NCI-H69 (cell line): ENCODE data around the gene ATP2A2.
"Not testable (repeated sequence)": the region's sequence is repeated elsewhere in the genome, so short reads cannot be mapped to it uniquely, and the experiment has no call there.

Source experiments
- DNase-seq: peaks from one replicate; lab custom pipeline; 2025; lab: John Stamatoyannopoulos, UW

ATP2A2 gene

DNA sequence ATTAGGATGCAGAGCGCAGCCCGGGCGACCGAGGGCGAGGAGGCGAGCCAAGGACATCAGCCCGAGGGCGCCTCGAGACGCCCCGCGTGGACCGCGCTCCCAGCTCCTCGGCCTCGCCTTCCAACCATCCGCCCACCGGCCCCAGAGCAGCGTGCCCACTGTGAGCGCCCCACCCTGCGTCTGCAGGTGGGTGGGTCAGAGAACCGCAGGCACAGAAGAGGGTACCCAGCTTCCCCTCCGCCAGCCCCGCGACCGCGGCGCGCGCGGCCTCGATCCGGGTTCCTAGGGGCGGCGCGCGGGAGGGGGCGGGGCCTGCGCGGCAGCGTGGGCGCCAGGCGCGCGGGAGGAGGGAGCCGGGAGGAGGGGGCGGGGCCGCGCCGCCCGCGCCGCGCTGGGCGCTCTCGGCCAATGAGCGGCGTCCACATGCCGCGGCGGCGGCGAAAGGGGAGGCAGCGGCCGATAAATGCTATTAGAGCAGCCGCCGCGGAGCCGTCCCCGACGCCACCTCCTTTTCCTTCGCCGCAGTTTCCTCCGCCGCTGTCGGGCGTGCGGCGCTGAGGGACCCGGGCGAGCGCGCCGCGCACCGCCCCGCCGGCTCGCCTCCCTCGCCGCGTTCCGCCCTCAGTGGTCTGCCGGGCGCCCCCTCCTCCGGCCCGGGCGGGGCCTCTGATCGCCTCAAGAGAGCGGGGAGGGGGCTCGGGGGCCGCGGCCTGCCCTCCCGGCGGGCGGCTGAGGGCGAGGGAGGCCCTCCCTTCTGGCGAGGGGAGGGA, at the start of gene ATP2A2:
TSS of gene ATP2A2 (plus strand) at position 469 of the 770 bp plus-strand sequence. CDS start 543 bp downstream, outside the sequence.
- peak; percentile 98 for DNase-seq

DNA sequence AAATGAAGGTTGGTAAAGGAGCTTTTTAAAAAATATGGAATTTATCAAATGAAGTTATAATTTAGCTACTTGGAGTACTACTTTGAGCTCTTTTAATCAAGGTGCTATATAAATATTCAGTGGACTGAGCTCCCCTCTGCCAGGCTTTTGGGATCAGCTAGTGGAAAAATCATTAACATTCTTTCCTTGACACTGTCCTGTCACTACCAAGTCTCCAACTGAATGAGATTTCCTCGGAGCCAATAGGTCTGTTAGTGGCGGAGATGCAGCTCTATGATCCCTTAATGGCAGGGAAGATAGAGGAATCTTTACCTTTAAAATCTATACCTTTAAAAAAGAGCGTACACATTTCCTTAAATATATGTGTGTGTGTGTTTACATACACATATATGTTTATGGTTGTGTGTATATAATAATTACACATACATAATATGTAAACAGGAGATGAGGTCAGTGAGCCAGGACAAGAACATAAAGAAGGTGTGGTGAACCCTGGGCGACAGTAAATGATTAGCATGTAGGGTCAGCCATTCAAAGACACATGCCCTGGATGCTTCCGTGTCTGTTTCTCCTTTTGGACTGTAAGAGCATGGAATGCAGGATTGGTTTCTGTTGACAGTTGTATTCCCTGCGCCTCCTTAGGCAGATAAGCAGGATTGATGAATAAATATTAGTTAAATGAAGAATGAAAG, 47.7 kb upstream of the ATP2A2 start:
- DNase-seq, result peak; percentile 17

DNA sequence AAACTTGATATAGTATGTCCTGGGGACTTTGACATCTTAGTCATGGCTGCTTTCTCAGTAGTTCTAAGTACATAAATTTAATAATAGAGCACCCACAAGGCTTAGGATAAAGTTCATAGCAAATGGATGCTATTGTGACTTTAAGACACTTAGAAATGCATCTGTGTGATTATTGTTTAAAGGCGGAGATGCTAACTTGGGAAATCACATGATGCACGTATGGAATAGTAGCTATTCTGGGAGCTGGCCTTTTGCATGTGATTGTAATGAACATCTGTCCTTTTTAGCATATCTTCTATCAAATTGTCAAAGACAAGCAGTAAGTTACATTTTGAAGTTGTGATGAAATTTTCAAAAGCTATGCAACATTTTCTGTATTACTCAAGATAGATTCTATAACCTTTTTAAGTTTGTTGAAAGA, 46.7 kb upstream of the ATP2A2 start:
- DNase-seq, result no peak

DNA sequence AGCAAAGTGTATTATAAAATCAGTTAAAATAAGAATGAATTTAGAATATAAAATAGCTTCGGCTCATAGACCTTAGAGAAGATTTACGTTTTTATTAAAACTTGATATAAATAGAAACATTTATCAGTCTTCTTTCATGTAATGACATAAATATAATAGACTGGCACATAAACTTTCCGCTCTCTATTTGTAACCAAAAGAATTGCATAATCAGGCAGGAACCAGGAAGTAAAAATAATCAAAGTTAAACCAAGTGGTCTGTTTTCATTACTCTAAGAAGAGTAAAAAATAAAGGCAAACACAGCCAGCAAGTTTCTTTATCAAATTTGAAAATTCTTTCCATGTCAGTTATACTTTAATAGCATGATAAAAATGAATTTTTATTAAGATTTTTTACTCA, 46.3 kb upstream of the ATP2A2 start:
- DNase-seq, result no peak

DNA sequence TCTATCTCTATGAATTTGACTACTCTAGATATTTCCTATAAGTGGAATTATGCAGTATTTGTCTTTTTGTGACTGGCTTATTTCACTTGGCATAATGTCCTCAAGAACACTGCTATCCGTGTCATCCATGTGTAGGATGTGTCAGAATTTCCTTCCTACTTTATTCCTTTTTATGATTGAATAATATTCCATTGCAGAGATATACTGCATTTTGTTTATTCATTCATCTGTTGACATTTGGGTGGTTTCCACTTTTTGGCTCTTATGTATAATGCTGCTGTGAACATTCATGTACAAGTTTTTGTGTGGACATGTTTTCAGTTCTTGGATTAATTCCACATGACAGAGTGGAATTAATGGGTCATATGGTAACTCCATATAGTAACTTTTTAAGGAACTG, 45.7 kb upstream of the ATP2A2 start:
- DNase-seq, result no peak

DNA sequence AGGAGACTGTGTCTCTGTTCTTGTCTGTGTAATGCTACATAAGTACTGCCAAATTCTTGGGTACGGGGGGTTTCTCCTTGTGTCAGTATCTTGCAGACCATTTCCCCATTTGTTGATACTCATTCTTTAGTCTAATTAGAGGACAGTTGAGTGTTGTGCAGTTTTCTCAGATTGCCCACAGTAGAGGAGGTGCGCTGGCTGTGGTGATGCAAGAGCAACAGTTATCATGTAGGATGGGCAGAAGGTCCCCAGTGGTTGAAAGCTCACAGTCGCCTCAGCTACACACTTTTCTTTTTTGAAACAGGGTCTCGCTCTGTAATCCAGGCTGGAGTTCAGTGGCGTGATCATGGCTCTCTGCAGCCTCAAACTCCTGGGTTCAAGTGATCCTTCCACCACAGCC, 37.8 kb upstream of the ATP2A2 start:
- no peak for DNase-seq

DNA sequence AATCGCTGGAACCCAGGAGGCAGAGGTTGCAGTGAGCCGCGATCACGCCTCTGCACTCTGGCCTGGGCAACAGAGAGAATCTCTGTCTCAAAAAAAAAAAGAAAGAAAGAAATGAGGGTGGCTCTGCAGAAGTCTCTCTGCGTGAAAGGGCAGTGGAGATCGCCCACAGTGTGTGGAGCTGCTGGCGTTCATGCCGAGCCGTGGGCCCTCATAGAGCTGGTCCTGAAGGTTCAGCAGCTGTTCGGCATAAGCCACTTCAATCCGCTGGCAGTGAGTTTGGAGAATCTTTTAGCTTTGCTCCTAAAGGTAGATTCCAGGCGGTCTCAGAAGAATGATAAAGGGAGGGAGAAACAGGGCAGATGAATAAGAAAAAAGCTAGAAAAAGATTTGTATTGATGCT, 36.7 kb upstream of the ATP2A2 start:
- no peak for DNase-seq

DNA sequence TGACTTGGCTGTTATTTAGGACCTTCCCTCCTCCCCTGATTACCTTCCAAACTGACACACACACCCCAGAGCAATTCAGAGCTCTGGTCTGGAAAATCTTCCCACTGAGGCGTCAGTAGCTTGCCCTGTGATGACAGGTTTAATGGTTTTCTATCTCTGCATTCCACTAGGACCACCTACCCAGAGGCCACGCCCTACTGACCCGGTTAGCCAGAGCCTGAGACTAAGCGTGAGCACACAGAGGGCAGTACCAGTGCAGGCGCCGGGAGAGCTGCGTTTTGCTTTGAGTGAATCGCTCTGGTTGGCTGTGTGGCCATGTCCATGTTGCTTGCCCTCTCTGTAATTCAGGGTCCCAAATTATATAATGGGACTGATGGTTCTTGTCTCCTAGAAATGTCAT, 36.2 kb upstream of the ATP2A2 start:
- no peak for DNase-seq

DNA sequence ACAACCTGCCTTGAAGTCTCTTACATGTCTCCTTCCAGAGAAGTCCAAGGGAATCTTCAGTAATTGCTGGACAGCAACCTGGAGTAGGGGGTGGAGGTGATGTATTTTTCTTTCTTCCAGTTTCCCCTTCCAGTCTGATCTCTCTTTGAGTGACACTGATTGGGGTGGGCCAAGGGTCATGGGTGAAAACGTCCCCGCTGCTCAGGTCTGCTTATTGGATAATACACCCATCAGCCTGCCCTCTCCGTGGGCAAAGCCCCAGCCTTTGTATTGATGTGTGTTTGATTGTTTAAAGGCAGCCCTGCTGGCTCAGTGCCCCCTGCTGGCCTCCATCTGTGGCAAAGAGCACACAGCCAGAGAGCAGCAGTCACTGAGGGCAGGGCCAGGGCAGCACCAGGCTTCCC, 35.7 kb upstream of the ATP2A2 start:
- DNase-seq, result peak; percentile 86

DNA sequence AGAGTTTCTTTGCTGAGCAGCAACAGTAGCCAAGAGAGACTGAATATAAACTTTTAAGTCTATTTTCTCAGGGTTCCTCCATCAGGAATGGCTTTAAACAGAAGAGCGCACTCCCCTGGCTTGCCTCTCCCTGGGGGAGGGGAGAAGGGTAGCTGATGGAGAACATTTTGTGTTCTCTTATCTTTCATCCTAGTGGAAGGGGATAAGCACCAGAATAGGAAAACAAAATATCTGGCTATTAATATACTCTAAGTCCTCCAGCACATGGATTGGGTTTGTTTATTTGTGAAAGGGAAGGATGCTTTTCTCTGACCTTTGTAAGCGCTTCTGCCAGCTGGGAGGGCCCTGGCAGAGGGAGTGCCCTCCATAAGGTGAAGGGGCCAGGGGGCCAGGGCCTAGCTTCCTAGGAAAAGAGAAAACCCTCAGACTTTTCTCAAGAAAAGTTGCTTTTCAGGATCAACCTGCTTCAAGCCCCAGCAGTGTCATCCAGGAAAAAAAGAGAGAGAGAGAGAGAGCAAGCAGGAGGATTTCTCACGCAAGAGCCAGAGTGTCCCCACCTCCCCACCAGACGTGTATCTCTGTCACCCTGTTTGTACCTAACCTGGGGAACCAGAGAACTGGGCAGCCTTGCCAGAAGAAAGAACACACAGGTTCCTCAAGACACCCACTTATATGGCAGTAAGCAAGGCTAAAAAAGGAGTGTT, 34.3 kb upstream of the ATP2A2 start:
- DNase-seq, result no peak

DNA sequence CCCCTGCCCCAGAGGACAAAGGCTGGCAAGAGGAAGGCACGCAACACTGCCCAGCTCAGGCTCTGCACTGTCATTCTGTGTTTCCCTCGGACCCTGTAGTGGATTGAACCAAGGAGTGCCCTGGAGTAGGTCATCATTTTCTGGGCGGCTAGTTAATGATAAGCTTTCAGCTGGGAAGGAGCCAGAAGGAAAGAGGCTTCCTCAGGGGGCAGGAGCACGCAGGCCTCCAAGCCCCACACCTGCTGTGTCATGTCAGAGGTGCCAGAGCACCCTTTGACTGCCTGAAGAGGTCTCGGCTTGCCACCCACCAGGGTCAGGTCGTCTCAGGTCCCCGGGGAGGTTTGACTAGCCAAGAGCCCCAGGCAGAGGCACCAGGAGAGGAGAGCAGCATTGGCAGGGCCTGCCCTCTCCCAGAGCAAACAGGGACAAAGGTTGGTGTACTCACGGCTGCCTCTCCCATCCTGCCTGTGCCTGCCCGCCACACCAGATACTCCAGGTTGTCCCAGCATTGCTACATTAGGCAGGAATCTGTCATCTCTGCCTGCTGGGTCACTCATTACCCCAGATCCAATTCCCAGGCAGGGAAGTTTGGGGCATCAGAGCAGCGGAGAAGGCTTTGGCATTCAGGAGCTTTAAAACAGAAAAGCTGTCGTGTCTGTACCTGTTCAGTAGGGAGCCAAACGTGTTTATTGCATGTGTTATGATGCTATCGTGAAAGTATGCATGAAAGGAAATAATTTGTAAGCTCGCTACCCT, 33.5 kb upstream of the ATP2A2 start:
- peak; percentile 69 for DNase-seq

DNA sequence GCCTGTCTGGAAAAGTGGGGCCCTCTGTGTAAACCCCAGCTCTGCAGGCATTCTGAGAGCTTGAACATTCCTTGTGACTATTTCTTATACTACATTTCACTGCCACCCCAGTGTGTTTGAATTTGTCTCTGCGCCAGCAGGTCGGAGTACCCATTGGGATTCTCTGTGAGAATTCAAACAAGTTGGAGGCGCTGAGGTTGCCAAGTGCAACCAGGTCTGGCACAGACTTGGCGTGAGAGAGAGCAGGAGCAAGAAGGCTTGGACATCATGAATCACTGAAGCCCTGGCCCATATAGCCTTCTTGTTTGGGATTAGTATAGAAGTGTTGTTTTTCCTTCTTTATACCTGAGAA, 33.0 kb upstream of the ATP2A2 start:
- no peak for DNase-seq

DNA sequence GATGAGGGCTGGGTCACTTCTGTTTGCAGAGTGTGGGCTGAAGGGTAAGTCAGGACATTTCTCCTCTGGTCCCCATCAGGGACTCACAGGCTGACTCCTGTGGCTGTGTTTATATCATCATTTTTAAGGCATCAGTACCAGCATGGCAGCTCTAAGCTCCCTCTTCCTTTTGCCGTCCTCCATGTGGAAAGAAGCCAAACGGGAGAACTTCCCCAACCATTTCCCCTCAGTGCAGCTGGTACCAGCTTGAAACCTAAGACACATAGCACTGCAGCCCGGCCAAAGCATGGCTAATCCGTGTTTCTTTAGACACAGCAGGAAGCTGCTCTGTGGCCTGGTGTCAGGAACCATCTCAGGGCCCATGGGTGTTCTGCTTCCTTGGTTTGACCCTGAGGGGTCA, 31.9 kb upstream of the ATP2A2 start:
- peak; percentile 14 for DNase-seq

DNA sequence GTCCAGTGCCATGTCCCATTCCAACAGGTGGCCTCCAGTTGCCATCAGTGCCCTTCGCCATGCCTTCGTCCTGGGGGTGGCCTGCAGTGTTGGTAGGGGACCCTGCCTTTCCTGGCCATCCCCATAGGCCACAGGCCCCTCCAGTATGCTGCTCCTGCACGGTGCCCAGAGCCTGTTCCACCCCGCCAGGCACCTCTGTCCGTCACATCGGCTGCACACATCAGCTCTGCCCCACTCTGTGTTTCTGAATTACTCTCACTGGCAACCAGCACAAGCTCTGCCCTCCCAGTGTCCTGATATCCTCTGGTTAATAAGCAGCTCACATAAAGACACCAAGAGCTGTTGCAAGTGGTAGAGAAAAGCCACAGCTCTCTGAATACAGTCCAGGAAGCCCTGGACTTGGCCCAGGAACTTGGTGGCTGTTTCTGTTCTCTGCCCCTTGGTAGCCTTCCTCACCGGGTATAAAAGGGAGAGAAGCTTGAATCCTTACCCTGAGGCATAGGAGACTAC, 31.3 kb upstream of the ATP2A2 start:
- no peak for DNase-seq

DNA sequence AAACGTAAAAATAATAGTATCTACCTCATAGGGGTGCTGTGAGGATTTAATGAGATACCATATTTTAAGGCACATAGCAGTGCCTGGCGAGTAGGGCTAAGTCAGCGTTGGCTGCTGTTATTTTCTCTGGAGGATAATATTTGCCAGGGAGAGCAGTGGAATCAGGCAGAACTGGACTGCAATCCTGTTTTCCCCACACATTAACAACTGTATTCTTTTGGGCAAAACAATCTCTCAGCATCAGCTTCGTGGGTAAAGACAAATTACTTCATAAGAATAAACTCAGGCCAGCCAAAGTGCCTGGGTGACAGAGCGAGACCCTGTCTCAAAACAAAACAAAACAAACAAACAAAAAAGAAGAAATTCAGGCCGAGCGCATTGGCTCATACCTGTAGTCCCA, 29.7 kb upstream of the ATP2A2 start:
- DNase-seq, result no peak

DNA sequence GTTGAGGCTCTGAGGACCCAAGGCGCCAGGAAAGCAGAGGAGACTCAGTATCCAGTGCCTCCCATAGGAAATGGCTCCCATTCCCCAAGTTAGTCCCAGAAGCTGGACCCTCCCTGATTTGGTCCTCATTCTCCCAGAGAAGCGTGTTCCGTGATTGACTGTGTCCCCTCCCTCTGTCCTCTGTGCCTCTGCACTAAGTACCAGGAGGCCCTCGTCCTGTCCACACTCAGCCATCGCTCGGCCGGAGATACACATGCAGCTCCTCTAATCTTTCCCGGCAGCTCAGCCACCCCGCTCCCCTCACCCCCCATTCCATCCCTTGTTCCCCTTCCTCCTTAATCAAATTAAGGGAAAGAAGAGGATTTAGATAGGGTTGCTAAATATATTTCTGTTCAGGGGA, 28.3 kb upstream of the ATP2A2 start:
- no peak for DNase-seq

DNA sequence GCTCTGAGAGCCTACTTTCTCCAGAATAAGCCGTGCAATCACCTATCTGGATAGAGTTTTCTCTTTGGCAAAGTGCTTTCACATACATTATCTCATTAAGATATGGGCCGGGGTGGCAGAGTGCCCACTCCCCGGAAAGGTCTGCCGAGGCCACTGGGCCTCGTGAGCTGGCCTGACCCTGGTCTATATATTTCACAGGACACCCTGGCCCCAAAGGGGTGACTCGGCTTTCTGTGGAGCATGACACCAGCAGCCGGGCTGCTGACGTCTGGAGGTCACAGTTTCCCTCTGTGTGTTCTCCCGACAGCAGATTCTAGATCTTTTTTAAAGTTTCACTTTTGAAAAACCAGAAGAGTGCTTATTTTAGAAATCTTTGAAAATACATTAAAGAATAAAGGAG, 27.9 kb upstream of the ATP2A2 start:
- DNase-seq, result no peak

DNA sequence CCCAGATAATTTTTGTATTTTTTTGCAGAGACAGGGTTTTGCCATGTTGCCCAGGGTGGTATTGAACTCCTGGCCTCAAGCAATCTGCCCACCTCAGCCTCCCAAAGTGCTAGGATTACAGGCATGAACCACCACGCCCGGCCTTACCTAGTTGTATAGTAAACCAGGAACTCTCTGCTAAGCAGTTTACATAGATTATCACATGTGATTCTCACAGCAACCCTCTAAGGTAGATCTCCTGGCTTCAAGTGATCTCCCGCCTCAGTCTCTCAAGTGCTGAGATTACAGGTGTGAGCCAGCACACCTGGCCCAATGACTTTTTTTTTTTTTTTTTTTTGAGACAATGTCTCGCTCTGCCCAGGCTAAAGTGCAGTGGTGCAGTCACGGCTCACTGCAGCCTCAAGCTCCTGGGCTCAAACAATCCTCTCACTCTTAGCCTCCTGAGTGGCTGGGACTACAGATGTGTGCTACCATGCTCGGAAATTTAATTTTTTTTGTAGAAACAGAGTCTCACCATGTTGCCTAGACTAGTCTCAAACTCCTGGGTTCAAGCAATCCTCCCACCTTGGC, 26.0 kb upstream of the ATP2A2 start:
- no peak for DNase-seq

DNA sequence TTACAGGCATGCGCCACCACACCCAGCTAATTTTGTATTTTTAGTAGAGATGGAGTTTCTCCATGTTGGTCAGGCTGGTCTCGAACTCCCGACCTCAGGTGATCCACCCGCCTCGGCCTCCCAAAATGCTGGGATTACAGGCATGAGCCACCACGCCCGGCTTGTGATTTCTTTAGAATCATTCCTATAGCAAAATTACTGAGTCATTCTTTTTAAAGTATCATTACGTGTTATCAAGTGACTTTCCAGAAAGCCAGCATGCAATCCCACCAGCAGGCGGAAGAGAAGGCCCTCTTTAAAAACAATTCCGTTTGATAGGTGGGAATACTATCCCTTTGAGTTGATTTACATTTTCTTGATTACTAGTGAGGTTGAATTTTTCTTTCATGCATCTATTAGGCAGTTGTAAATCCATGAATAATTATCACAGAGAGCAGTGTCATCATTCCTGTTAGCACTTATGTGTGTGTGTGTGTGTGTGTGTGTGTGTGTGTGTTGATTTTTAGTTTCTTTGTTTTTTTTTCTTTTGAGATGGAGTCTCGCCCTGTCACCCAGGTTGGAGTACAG, 25.1 kb upstream of the ATP2A2 start:
- not testable (repeated sequence) for DNase-seq

DNA sequence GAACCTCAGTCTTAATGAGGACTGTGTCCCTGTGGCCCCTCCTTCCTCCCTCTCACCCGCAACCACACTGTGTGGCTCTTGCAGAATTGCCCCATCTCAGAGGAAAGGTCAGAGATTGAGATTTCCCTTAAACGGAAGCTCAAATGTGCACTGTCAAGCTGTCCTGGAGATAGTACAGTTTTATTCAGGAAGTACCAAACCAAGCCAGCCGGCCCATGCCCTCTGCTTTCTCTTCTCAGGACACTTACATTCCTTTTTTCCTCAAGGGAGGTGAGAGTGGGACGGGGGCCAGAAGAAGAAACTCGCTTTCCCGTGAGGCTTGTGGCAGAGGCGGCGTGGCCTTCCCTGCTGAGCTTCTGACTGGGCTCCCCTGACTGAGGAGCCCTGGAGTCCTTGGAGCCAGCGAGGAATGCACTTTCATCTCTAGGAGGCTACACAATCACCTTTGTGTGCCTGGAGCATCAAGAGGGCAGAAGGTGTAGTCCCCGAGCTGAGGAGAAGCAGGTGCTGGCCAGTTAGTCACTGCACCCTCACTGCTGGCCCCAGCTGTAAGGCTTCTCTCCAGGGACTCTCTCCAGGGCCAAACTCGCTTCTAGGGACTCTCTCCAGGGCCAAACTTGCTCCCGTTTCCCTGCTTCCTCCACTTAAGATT, 24.1 kb upstream of the ATP2A2 start:
- no peak for DNase-seq

DNA sequence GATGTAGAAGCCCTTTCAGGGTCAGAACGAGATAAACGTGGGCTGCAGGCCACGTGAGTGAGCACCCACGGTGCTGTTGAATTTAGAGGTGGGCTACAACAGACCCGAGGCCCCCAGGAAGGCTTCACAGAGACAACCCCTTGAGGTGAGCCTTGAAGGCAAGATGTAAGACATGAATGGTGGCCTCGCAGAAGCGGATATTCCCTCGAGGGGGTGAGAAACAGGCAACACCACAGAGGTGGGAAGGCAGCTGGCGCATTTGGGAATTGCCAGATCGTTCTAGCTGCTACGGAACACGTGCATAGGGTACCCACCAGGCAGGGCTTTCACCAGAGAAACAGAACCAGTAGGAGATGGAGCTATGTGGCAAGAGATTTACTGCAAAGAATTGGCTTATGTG, 22.6 kb upstream of the ATP2A2 start:
- no peak for DNase-seq
